GM21367 (cell line): ENCODE data around the gene EHMT2.
"Not testable (repeated sequence)": the region's sequence is repeated elsewhere in the genome, so short reads cannot be mapped to it uniquely, and the experiment has no call there.

Experiments used
- ATAC-seq: cut with Tn5 transposase; IDR thresholded peaks from one replicate; pipeline ENCODE4 v1.9.1; 2021; ENCODE audit not compliant: unreplicated experiment

The EHMT2 gene

DNA sequence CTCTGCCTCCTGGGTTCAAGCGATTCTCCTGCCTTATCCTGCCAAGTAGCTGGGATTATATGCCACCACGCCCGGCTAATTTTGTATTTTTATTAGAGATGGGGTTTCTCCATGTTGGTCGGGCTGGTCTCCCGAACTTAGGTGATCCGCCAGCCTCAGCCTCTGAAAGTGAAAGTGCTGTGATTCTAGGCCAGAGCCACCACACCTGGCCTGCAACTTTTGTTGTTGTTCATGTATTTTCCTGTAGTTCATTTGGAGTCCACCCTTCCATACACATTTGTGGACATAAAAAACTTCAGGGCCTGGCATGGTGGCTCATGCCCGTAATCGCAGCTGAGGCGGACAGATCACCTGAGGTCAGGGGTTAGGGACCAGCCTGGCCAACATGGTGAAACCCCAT lies 55.4 kb downstream of the EHMT2 start:
- ATAC-seq: no peak

GRCh38 chr6:31839779-31840126 lies 57.7 kb downstream of the EHMT2 start:
- not testable (repeated sequence) for ATAC-seq

DNA sequence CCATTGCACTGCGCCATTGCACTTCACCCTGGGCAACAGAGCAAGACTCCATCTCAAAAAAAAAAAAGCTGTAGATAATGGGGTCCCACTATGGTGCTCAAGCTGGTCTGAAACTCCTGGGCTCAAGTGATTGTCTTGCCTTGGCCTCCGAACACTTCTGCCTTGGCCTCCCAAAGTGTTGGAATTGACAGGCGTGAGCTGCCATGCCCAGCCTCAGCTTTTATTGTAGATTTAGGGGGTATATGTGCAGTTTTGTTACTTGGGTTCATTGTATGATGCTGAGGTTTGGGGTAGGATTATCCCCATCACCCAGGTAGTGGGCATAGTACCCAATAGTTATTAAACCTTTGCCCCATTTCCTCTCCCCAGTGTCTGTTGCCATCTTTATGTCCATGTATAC lies 58.5 kb downstream of the EHMT2 start:
- no peak for ATAC-seq

- ATAC-seq: not testable (repeated sequence)
Observed at GRCh38 chr6:31838114-31838553, 59.4 kb downstream of the EHMT2 start.

DNA sequence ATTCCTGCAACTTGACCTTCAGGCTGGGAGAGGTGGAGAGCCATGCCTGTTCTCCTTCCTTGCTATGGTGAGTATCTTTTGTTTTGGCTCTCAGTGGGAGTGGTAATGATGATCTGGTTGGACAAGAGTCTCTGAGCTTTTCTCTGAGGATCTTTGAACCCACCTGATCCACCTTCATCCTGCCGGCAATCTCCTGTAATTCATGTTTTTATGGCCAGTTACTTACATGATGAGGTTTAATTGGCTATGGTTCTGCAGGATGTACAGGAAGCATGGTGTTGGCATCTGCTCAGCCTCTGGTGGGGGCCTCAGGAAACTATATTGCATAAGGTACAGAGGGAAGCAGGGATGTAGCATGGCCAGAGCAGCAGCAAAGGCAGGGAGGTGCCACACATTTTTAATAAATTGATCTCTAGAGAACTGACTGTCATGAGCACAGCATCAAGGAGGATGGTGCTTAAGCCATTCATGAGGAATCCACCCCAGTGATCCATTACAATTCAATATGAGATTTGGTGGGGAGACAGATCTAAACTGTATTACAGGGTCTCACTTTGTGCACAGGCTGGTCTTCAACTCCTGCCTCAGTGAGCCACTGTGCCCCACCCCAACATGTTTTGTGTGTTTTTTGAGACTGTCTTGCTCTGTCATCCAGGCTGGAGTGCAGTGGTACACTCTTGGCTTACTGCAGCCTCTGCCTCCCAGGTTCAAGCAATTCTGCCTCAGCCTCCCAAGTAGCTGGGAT lies 60.0 kb downstream of the EHMT2 start:
- no peak for ATAC-seq

DNA sequence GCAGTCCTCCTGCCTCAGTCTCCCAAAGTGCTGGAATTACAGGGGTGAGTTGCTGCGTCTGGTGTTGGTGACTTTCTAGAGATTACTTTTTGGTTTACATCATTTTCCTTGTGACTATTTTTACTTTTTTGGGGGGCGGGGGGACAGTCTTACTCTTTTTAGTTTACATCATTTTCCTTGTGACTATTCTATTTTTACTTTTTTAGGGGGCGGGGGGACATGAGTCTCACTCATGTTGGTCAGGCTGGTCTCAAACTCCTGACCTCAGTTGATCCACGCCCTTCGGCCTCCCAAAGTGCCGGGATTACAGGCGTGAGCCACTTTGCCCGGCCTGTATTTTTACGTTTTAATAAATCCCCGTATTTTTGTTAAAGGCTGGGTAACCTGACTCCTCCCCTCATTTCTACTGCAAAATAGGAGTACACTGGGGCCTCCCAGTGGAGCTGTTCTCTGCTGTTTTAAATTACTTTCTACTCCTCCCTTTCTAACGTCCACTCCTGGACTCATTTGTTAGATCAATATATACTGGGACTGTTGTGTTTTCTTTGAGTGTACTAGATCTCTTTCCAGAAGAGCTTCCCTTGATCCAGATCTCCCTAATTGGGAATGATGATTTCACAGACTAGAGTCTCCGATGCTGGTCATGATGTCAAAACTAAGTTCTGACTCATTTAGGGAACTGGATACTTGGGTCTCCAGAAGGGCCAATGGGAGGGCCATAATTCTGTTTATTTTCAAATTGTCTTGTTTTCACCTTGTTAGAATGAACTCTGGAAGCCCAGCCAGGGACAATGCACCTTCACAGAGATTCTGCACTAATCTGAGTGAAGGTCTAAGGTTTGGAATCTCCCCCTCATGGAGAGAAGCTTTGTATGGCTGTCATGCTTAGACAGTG lies 60.8 kb downstream of the EHMT2 start:
- ATAC-seq: no peak

DNA sequence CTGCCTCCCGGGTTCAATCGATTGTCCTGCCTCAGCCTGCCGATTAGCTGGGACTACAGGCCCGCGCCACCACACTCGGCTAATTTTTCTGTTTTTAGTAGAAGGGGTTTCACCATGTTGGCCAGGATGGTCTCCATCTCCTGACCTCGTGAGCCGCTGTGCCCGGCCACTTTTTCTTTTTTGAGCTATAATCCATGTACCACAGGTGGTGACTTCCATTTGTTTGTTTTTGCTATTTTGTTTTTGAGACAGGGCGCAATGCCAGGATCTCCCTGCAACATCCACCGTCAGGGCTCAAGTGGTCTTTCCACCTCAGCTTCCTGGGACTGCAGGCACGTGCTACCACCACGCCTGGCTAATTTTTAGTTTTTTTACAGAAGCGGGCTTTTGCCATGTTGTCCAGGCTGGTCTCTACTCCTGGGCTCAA lies 61.4 kb downstream of the EHMT2 start:
- no peak for ATAC-seq

GRCh38 chr6:31834367-31835250 lies 62.9 kb downstream of the EHMT2 start:
- no peak for ATAC-seq

DNA sequence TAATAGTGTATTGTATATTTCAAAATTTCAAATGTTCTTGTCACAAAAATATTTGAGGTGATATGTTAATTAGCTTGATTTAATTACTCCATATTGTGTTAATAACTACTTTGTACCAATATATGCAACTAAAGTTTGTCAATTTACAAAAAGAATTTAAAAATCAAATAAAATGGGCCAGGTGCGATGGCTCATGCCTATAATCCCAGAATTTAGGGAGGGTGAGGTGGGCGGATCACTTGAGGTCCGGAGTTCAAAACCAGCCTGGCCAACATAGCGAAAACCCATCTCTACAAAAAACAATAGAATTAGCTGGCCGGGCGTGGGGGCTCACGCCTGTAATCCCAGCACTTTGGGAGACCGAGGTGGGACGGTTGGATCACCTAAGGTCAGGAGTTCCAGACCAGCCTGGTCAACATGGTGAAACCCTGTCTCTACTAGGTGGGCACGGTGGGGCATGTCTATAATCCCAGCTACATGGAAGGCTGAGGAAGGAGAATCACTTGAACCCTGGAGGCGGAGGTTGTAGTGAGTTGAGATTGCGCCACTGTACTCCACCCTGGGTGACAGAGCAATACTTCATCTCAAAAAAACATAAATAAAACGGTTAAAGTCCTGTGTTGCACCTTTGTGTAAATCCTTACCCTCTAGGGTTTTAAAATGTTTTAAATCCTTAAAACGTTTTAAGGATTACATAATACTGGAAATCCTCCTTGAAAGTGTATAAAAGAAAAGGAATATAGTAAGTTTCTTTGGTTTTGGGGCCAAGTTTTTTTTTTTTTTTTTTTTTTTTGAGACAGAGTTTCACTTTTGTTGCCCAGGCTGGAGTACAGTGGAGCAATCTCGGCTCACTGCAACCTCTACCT lies 65.9 kb downstream of the EHMT2 start:
- no peak for ATAC-seq

GRCh38 chr6:31830886-31831335 lies 66.6 kb downstream of the EHMT2 start:
- no peak for ATAC-seq
